ENCODE data around the gene NLGN1.

- no peak for TF ChIP-seq CTCF (IDR thresholded peaks at IDR 0.05)
- no peak for TF ChIP-seq POLR2AphosphoS5 (IDR thresholded peaks at IDR 0.05; ENCODE audit: low read depth, low read length)
- TF ChIP-seq REST (IDR thresholded peaks at IDR 0.05; ENCODE audit: insufficient read depth in 1 of 2, low read depth in 2 of 2, low read length in 1 of 2), result no peak
- no peak for TF ChIP-seq TCF7L2 (IDR thresholded peaks at IDR 0.05; ENCODE audit: low read depth, low read length)
Observed at GRCh38 chr3:173957646-173958045, 560.1 kb downstream of the NLGN1 start.

Measured in Panc1 (cell line).